ENCODE results near the gene DNER.

DNER gene

DNA sequence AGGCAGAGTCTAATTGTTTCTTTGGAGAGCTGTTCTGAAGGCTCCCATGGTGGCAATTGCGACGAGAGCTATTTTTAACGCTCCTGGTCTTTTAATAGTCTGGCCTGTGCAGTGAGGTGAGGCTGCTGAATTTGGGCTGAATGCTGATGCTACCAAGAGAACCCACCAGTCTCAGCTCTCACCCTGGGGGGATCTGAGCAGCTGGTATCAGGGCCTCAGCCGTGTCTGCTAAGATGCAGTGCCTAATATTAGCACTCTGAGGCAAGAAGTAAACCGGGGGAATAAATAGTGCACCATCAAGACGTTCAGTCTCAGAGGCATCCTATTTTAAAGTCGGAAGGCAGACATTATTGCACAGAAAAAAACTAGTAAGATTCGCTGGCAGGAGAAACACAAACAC, 228.5 kb downstream of the DNER start:
- no peak for DNase-seq

DNA sequence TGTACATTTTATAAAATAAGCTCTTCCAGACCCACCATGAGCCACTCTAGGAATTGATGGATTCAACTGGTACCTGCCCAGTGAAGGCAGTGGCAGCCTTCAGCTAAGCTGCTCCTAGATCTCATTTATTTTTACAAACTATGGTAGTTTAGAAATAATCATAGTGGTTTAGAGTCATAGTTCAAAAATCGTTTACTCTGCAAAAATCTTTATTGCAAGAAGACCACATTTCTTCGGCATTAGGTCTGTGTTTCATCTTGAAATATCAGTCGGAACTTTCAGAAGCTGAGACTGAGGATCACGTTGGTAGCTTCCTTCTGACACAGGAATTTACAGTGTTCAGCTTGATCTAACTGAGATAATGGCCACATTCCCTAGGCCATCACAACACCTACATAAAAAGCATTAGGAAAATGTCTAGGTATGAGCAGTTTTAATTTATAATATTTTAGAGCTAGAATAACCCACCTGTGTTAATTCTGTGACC, 237.0 kb downstream of the DNER start:
- no peak for DNase-seq

- DNase-seq = no peak
Observed at GRCh38 chr2:229475778-229476177, 238.6 kb downstream of the DNER start.

DNA sequence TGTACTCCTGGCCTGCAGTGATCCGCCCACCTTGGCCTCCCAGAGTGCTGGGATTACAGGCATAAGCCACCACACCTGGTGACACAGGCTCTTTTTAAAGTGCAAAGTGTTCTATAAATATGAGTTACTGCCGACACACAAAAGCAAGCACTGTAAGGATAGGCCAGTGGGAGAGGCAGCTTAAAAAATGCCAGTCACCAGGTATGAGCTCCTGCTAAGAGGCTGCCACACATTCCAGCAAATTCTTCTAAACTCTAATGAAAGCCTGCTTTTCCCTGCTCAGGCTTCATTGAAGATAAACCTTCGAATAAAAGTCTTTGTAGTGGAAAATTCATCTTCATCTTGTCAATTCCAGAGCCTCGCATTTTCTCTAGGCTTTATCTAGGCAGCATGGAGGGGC, 240.2 kb downstream of the DNER start:
- no peak for DNase-seq

- no peak for DNase-seq
Observed at GRCh38 chr2:229470781-229471180, 243.6 kb downstream of the DNER start.

GRCh38 chr2:229467783-229468182, 246.6 kb downstream of the DNER start:
- no peak for DNase-seq

DNA sequence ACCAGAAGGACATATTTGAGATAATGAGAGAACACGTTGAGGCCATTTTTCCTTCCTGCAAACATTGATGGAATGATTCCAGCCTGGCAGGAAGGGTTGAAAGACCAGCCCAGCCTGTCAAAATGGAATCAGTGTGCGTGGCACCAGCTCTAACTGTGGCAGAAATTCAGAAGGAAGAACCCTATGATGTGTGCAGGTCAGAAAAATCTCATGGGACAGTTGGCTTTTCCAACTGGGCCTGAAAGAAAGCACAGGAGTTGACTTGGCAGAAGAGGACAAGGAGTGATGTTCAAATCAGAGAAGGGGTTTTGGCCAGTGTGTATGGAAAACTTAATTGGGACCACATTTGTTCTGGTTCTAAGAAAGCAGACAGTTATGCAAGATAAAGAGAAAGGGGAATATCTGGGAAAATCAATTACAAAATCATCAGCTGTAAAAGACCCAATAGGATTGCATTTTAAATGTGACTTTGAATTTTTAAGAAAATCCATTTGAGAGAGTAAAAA, 250.5 kb downstream of the DNER start:
- DNase-seq = no peak

DNA sequence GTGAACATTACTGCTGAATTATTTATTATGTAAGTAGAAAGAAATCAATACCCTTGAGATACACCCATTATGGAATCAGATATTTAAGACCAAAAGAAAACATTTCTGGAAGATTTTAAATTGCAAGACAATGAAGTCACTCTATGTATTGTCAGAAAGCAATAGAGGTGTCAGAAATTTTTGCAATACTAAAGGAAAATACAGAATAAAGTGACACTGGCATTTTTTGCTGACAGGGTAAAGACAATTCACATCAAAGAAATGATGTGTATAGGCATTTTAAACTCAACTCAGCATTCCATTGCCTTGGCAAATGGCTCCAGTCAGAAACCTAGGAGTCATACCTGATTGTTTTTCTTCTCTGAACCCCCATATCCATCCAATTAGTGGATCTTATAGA, 252.2 kb downstream of the DNER start:
- no peak for DNase-seq

GRCh38 chr2:229456091-229456490, 258.3 kb downstream of the DNER start:
- no peak for DNase-seq

GRCh38 chr2:229454934-229455631, 259.3 kb downstream of the DNER start:
- no peak for DNase-seq

DNA sequence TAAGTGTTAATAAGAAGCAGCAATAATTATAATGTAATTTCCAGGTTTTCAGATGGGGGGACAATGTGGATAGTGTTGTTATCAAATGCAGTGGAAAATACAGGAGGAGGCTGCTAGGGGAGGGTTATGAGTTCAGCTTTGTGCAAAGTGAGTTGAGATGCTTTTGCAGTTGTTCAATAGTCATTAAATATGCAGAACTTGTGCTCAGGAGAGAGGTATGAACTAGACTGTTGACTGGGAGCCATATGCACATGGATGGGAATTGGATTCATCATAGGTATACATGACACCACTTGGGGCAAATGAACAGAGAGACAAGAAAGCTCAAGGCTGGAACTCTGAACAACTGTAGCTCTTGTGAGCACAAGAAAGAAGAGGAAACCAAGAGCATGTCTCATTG, 261.1 kb downstream of the DNER start:
- no peak for DNase-seq

DNA sequence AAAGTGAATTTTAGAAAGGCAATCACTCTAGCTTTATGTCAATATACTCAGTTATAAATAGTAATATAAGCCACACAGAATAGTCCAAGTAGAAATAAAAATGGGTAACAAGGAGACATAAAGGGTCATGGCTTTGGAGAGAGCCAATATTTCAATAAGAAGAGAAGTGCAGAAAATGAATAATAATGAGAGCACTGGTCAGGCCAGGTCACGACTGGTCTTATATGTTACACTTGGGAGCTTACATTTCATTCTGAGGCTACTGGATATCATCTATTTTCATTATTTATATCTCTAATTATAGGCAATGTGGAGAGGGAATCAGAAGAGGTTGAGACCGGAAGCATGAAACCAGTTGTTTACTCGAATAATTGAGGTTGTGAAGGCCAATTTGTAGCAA, 262.5 kb downstream of the DNER start:
- DNase-seq = no peak

DNA sequence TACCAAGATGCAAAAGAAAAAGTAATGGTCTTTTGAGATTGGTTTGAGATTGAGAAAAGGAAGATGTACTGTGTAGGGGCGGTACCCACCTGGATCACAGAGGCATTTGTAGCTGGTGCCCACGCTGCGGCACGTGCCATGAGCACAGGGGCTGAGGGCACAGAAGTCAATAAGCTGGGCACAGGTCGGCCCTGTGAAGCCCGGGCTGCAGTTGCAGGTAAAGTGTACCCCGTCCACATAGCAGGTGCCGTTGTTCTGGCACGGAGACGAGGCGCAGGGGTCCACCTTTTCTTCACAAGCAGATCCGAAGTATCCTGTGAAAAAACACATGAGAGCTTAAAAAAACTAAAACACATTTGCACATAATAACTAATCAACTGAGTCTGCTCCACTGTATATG, 267.1 kb downstream of the DNER start:
- no peak for DNase-seq

DNA sequence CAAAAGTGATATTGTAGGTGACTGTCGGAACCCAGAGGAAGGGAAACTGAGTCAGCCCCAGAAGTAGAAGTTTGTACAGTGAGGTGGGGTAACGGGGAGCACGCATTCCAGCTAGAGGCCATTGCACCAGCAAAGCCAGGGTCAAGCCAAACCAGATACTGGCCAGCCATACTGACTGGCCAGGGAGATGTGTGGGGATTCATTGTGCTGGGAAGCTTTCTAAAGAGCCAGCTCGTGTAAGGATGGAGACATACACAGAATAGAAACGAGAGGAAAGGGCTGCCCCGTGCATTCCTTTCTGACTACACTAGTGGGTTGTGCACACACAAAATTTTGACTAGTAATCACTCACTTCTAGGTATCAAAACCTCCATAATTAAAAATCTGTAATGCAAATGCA, 268.0 kb downstream of the DNER start:
- no peak for DNase-seq

- DNase-seq = no peak
Observed at GRCh38 chr2:229445501-229446211, 268.7 kb downstream of the DNER start.

DNA sequence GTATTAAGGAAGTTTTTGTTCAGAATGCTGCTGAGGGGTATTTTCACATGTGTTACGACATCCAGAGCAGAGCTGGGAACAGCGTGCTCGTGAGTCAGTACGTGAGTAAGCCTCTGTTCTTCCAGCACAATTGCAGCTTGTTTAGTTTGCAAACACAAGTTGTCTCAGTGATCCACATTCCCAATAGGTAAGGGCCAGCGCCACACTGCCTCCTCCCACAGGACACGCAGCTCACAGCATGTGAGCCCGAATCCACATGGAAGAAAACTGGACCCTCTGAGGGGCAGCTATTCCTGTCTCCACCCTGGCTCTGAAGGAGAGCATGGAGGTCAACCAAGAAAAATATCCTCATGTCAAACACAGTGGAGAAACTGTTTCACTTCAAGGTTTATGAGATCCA, 269.3 kb downstream of the DNER start:
- DNase-seq = no peak

- DNase-seq = no peak
Observed at GRCh38 chr2:229443546-229444268, 270.6 kb downstream of the DNER start.

DNA sequence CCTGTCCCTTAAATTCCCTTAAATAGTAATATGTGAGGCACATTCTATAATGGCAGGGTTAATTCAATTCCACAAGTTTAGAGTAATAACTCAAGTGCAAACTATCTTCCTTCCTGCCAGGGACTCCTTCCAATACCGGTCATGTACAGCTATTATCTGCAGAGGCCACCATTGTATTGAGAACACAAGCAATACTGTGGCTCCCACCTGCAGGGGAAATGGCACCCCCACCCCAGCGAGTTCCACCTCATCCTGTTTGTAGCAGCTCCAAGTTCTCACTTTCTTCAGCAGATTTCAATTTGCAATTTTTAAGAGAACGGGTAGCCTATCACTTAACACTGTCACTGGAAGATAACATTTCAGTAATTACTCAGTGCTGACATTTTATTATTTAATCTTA, 271.2 kb downstream of the DNER start:
- no peak for DNase-seq

GRCh38 chr2:229438430-229439159, 275.8 kb downstream of the DNER start:
- peak; percentile 19 for DNase-seq

DNA sequence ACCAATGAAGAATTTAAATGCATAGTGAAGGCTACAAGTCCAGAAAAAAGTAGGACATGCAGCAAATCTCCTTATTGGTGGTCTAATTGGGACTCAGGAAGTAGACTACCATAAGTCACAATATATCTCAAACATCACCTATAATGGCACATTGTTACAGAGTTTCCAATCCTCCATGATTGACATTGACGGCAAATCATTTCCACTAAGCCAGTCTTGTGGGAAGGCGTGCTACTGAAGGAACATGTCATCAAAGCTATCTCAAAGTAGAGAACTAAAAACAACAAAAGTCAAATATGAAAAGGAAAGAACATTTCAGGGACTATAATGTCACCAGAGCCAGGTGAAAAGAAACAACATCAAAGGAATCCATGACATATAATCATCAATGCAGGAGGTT, 276.9 kb downstream of the DNER start:
- no peak for DNase-seq

DNA sequence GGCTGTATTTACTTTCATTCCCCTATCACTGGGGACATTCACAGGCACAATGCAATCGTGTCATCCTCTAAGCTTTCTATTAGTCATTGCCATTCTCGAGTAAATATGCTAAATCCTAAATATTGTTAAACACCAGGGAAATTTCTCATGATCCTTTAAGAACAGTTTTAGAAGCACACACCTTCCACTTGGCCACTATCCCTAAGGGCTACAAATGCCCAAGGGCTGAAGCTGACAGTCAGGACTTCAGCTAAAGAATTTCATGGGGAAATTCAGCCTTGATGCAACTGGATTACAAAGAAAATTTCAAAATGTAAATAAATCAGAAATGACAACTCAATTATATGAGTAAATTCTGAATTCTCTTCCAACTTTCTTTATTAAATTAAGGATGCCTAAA, 280.2 kb downstream of the DNER start:
- DNase-seq = no peak

DNA sequence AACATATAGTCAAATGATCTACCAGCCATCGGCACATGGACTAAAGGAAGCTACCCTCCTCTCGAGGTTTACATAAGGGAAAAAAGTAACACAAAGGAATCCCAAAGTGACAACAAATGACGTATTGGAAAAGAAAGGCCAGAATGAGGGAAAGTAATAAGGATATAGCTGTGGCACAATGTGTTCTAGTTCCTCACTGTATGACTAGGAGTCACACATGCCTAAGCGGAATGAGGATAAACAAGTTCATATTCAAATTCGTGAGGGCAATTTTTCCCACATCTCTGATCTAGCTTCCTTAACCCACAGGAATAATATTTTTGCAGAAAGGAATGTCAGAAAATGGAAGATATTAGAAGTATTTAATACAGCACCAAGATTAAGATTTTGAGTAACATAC, 281.0 kb downstream of the DNER start:
- DNase-seq = no peak

GRCh38 chr2:229431327-229431954, 282.9 kb downstream of the DNER start:
- DNase-seq = peak; percentile 36
